Measurements from ENCODE around the gene CIART.

CIART gene

DNA sequence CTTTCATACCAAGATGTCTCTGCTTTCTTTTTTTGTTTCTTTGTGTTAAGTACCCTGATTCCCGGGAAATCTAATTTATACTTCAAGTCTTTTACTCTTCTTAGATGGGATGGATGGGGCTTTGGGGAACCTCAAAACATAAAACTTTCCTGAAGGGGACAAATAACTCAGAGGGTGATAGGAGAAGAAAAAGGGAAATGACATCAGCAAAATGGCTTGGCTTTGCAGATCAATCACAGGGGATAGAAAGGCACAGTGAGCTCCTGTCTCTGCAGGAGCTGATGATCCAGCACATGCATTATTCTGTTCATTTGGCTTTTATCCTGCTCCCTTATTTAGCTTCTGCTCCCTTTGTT lies 26.2 kb upstream of the CIART start:
- no peak overlapping the region for H3K4me3 ChIP-seq
- in situ Hi-C loops (cut with MboI; ENCODE audit: low sequenced_read_pairs) = no loop called here

DNA sequence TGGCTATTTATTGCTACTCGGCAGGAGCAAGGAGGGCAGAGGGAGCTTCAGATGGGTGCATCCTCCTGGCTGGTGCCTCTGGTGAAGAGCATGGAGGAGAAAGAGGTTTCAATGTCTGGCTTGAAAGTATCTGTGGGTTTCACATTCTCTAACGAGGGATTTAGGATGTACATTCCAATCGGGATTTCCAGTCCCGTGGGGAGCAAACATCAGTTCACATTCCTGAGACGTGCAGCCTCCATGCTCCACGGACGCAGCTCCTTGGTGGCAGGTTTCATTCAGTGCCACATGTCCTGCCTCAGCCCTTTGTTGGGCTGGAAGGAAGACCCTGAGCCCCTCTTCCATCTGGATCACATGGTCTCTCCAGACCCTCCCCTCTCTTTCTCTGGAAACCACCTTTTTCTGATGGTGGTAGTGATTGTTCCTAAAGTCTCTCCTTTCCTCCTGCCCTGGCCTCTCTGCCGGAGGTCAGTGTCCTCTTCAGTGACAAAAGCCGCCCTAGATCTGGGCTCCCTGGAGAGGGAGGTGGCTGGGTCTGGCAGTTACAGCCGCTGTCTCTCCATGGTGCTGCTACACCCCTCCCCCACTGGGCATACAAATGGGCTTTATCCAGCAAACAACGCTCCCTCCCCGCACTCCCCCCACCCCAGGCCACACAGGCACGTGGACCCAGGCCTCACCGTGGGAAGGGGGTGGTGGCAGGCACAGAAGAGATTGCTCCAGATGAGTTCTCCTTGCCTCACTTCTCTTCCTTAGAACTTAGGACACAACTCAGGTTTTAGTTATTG lies 25.6 kb upstream of the CIART start:
- peak; percentile 41 to 58 for DNase-seq (ENCODE audit: low spot score in 2 of 2)
- in situ Hi-C loops (cut with MboI; ENCODE audit: low sequenced_read_pairs) = no loop called here
- no peaks in the 10 kb centered on the region for H3K9me3 ChIP-seq
- H3K4me1 ChIP-seq = peaks cover 31% of the 10 kb centered on the region
- no peak overlapping the region for H3K4me3 ChIP-seq
- H3K27me3 ChIP-seq (ENCODE audit: low read depth) = no peaks in the 10 kb centered on the region
- no peaks in the 10 kb centered on the region for H3K36me3 ChIP-seq (replicated peaks)

More for the DNA sequence above, 26.2 kb upstream of the CIART start:
- Histone ChIP-seq H3K9me3 (no peaks in the 10 kb centered on the region), H3K4me1 (peaks cover 31% of the 10 kb centered on the region), H3K36me3 (replicated peaks) (no peaks in the 10 kb centered on the region), H3K27me3 (ENCODE audit: low read depth) (no peaks in the 10 kb centered on the region; the same call in 1 of the 2 replicates)
- no peak for DNase-seq (ENCODE audit: low spot score in 2 of 2)

DNA sequence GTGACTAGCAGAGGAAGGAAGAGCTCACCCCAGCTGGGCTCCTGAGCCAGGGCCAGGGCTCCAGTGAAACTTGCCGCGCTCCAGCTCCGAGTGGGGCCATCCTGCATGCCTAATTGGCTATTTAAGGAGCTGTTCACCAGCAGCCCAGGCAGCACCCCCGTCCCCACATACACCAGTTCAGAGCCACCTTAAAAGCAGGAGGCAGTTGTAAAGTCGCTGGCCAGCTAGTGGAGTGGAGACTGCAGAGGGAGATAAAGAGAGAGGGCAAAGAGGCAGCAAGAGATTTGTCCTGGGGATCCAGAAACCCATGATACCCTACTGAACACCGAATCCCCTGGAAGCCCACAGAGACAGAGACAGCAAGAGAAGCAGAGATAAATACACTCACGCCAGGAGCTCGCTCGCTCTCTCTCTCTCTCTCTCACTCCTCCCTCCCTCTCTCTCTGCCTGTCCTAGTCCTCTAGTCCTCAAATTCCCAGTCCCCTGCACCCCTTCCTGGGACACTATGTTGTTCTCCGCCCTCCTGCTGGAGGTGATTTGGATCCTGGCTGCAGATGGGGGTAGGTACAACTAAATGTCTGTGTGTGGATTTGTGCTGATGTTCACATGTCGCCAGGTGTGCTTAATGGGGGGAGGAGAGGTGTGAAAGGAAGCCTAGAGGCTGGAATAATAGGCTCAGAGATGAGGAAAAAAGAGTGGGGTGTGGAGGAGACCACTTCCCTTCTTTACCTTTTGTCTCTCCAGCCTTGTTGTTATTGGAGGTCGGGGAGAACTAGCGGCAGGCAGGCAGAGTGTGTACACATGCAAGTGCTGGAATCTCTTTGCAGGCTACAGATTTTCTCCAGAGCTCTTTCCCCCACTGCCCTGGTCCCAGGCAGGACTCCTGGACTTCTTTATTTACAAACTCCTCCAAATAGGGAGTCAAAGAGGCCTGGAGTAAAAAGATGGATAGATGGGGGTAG lies 24.4 kb upstream of the CIART start, which contains the start of gene CA14:
TSS of gene CA14 (plus strand) at position 151 of the 962 bp plus-strand sequence. CDS start at position 506, 355 bp downstream.
- in situ Hi-C loops (cut with MboI; ENCODE audit: low sequenced_read_pairs) = no loop called here
- DNase-seq (ENCODE audit: low spot score in 2 of 2) = no peak
- no peaks in the 10 kb centered on the region for H3K36me3 ChIP-seq (replicated peaks)
- H3K27me3 ChIP-seq (ENCODE audit: low read depth) = no peaks in the 10 kb centered on the region
- H3K4me1 ChIP-seq = peaks cover 31% of the 10 kb centered on the region
- no peaks in the 10 kb centered on the region for H3K9me3 ChIP-seq
- no peak within 1 kb of the TSS for H3K4me3 ChIP-seq

DNA sequence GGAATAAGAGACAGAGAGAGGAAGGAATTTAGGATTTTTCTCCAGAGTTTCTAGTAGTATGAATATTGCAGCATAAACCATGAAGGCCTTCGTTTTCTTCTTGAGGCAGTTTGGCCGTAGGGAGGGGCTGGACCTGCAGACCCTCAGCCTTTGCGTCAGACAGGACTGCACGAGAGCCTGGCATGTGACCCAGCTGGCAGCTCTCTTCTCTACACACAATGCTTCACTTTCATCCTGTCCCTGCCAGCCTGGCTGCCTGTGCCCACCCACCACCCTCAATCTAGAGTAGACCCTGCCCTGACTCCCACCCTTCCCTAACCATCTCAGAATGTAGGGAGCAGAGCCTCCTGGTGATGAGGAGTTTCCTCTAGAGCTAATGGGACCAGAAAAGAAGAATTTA lies 23.1 kb upstream of the CIART start:
- Histone ChIP-seq H3K4me1 (peaks cover 31% of the 10 kb centered on the region), H3K36me3 (replicated peaks) (no peaks in the 10 kb centered on the region), H3K9me3 (no peaks in the 10 kb centered on the region), H3K4me3 (no peak overlapping the region), H3K27me3 (ENCODE audit: low read depth) (no peaks in the 10 kb centered on the region)
- no peak for DNase-seq (ENCODE audit: low spot score in 2 of 2)
- in situ Hi-C loops (cut with MboI; ENCODE audit: low sequenced_read_pairs) = no loop called here

DNA sequence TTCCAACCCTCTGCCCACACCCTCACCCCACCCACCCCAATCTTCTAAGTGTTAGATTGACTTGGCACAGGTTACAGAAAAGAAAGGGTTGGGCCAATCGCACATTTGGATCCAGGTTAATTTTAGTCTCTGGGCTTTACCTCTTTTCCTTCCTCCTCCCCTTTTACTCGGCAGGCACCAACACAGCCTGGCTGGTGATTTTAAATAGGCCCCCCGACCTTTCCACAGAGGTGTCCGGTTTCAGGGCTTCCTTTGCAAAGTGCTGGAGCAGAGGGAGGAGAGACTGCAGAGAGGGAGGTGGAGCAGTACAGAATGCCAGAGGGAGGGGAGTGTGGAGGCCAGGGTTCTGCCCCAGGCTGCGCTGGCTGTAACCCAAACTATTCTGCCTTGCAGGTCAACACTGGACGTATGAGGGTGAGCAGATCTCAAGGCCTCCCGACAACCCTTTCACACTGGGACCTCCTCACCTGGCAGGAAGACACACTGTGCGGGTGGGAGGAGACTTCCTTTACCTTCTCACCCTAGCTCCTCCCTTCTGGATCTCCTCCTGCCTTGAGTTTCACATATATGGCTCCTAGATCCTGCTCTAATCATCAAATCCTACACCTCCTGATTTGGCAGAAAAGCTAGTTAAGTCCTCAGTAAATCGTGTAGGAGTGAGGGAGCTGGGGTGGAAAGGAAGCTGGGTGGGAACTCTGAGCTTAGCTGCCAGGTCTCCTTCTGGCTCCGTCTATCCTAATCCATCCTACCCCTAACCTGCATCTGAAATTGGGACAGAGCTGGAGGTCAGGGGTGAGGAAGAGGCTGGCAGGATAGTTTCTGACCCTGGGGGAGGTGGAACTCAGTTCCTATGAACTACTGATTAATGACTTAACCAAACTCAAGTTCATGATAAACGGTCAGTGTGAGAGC lies 22.3 kb upstream of the CIART start:
- H3K27me3 ChIP-seq (ENCODE audit: low read depth) = no peaks in the 10 kb centered on the region
- peaks cover 7% of the 10 kb centered on the region; the same call in 1 of the 2 replicates for H3K36me3 ChIP-seq (replicated peaks)
- in situ Hi-C loops (cut with MboI; ENCODE audit: low sequenced_read_pairs) = no loop called here
- DNase-seq (ENCODE audit: low spot score in 2 of 2) = peak; percentile 80 to 81
- H3K4me3 ChIP-seq = no peak overlapping the region
- no peaks in the 10 kb centered on the region for H3K9me3 ChIP-seq
- H3K4me1 ChIP-seq = peaks cover 31% of the 10 kb centered on the region

DNA sequence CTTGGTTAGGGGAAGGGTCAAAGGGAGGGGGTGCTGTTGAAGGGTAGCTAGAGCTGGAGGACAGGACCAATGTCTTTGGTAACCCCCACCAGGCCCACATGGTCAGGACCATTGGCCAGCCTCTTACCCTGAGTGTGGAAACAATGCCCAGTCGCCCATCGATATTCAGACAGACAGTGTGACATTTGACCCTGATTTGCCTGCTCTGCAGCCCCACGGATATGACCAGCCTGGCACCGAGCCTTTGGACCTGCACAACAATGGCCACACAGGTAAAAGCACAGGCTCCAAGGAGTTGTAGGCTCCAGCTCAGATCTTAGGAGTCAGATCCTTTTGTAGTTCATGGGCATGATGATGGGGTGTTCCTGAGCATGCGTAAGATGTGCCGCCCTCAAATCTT lies 21.0 kb upstream of the CIART start:
- in situ Hi-C loops (cut with MboI; ENCODE audit: low sequenced_read_pairs) = no loop called here
- no peaks in the 10 kb centered on the region for H3K9me3 ChIP-seq
- H3K36me3 ChIP-seq (replicated peaks) = peaks cover 16% of the 10 kb centered on the region
- DNase-seq (ENCODE audit: low spot score in 2 of 2) = no peak
- peaks cover 27% of the 10 kb centered on the region for H3K4me1 ChIP-seq
- H3K27me3 ChIP-seq (ENCODE audit: low read depth) = no peaks in the 10 kb centered on the region
- H3K4me3 ChIP-seq = no peak overlapping the region

DNA sequence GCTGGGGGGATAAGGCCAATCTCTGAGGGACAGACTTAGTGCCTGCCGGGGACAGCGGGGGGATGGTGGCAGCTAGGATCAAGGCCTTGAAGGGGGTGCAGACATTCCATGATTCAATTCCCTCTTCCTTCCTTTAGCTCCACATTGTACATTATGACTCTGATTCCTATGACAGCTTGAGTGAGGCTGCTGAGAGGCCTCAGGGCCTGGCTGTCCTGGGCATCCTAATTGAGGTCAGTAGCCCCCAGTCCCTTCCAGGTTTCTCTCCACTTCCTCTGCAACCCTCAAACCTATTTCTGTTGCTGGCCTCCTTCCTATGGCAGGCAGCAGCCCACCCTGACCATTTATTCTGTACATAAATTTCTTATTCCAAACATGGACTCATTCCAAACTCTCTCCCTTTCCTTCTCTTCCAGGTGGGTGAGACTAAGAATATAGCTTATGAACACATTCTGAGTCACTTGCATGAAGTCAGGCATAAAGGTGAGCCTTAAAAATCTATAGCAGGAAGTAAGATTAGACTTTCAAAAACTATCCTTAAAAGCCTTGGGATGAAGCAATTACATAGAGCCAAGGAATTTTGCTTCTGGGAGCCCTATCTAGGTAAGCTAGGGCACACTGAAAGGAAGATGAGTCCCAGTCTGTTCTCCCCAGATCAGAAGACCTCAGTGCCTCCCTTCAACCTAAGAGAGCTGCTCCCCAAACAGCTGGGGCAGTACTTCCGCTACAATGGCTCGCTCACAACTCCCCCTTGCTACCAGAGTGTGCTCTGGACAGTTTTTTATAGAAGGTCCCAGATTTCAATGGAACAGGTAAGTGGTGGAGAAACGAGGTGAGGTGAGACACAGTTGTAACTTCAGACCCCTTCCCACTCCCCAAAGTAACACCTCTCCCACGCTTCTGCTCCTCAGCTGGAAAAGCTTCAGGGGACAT lies 19.7 kb upstream of the CIART start:
- no peak overlapping the region for H3K4me3 ChIP-seq
- no peak for DNase-seq (ENCODE audit: low spot score in 2 of 2)
- H3K36me3 ChIP-seq (replicated peaks) = peaks cover 26% of the 10 kb centered on the region
- no peaks in the 10 kb centered on the region for H3K27me3 ChIP-seq (ENCODE audit: low read depth)
- no peaks in the 10 kb centered on the region for H3K9me3 ChIP-seq
- H3K4me1 ChIP-seq = peaks cover 15% of the 10 kb centered on the region
- in situ Hi-C loops (cut with MboI; ENCODE audit: low sequenced_read_pairs) = no loop called here

DNA sequence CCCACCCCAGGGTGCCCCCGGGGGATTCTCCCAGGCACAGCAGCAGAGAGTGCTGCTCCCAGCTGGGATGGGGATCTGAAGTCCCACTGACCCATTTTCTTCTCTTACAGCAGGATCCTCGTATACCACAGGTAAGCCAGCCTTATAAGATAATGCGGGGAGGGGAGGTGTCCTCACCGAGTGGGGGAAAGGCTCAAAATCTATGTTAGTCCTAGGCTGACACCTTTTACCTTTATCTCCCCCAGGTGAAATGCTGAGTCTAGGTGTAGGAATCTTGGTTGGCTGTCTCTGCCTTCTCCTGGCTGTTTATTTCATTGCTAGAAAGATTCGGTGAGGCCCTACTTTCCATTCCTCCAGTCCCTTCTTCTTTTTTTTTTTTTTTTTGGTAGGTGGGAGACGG lies 18.8 kb upstream of the CIART start:
- Histone ChIP-seq H3K36me3 (replicated peaks) (peaks cover 26% of the 10 kb centered on the region), H3K4me3 (no peak overlapping the region), H3K4me1 (peaks cover 11% of the 10 kb centered on the region), H3K9me3 (no peaks in the 10 kb centered on the region), H3K27me3 (ENCODE audit: low read depth) (no peaks in the 10 kb centered on the region)
- in situ Hi-C loops (cut with MboI; ENCODE audit: low sequenced_read_pairs) = no loop called here
- DNase-seq (ENCODE audit: low spot score in 2 of 2) = no peak

DNA sequence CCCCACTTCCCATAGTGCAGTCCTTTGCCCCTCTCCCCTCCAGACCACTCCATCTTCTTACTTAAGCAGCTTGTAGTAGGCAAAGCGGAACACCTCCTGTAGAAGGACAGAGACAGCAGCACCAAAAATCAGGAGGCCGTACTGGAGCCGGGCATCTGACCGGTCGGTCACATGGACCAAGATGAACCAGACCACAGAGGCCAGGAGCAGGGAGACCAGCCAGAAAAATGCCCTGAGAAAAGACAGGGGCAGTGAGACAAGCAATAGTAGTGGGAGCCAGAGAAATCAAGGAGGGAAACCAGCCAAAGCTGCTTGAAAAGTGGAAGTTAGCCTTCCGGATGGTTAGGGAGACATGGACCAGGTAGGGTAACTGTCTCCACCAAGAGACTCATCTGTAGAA lies 14.5 kb upstream of the CIART start:
- in situ Hi-C loops (cut with MboI; ENCODE audit: low sequenced_read_pairs) = no loop called here
- no peaks in the 10 kb centered on the region for H3K9me3 ChIP-seq
- peaks cover 3% of the 10 kb centered on the region for H3K4me1 ChIP-seq

DNA sequence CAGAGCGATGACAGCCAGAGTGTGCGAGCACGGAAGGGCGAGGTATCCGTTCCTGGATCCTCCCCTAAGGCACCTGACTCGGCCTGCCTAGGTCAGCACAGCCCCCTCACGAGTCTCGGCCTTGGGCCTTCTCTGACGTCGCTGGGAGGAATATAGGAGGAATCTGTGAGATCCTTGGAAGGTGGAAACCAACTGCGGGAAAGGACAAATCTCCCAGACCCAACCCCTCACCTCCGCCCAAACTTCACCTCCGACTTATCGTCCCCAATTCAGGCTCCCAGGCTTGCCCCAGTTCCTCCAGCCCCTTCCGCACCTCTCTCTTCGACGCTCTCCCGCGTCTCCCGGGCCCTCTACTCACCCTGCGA lies 14.0 kb upstream of the CIART start:
- H3K27me3 ChIP-seq (ENCODE audit: low read depth) = no peaks in the 10 kb centered on the region
- H3K4me3 ChIP-seq = peak overlapping the region; percentile 80
- H3K36me3 ChIP-seq (replicated peaks) = peaks cover 26% of the 10 kb centered on the region
- no peak for DNase-seq (ENCODE audit: low spot score in 2 of 2)
- H3K4me1 ChIP-seq = peaks cover 3% of the 10 kb centered on the region
- H3K9me3 ChIP-seq = no peaks in the 10 kb centered on the region
- in situ Hi-C loops (cut with MboI; ENCODE audit: low sequenced_read_pairs) = no loop called here

More for the DNA sequence above, 14.5 kb upstream of the CIART start:
- no peaks in the 10 kb centered on the region for H3K27me3 ChIP-seq (ENCODE audit: low read depth)
- peaks cover 26% of the 10 kb centered on the region for H3K36me3 ChIP-seq (replicated peaks)
- peak overlapping the region; percentile 80 for H3K4me3 ChIP-seq
- DNase-seq (ENCODE audit: low spot score in 2 of 2) = no peak

DNA sequence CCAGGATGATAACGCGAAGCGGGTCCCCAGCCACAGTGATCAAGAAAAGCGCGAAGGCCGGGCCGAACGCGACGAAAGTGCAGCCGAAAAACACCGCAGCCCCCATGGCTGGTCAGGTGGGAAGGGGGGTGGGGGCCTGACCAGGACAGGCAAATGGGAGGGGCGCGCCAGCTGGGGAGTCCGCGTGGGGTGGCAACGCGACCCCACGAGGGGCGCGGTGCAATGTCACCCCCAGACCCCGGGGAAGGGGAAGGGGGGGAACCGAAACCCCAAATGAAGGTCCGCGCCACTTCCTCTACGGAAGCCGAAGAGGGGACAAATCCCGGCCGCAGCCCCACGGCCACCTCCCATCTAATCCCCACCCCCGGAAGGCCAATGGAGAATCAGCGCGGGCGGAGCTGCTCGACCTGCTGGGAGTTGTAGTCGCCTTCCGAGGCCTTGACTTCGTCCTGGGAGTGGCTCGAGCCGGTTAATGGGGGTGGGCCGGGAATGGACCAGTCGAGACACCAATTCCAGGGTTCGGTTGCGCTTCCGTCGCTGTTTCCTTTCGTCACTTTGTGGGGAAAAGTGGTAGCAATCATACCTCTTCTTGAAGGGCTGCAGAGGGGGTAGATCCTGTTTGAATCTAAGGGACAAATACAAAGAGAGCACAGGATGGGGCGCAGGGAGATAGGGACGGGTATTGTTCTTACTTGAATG lies 13.5 kb upstream of the CIART start, which contains the start of gene APH1A:
TSS of gene APH1A (minus strand) at position 312 of the 699 bp plus-strand sequence. CDS start at position 106, 206 bp downstream.
- in situ Hi-C loops (cut with MboI; ENCODE audit: low sequenced_read_pairs) = no loop called here
- peaks cover 3% of the 10 kb centered on the region for H3K4me1 ChIP-seq

DNA sequence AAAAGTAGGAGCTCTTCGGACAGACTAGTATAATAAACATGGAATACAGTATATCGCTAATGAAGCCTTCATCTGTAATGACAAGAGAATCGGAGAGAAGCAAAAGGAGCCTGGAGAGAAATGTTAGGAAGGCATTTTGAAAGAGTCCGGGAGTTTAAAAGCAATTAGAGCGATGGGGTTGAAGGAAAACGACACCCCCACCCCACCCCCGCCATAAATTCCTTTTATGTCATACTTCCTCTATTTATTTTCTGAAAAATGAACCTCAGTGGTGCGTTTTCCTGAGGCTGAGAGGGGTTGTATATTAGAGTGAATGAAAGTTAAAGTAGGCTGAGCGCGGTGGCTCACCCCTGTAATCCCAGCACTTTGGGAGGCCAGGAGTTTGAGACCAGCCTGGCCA lies 12.9 kb upstream of the CIART start:
- peak overlapping the region; percentile 80 for H3K4me3 ChIP-seq
- in situ Hi-C loops (cut with MboI; ENCODE audit: low sequenced_read_pairs) = no loop called here
- H3K9me3 ChIP-seq = no peaks in the 10 kb centered on the region
- H3K36me3 ChIP-seq (replicated peaks) = peaks cover 24% of the 10 kb centered on the region
- peaks cover 3% of the 10 kb centered on the region for H3K4me1 ChIP-seq
- no peak for DNase-seq (ENCODE audit: low spot score in 2 of 2)
- no peaks in the 10 kb centered on the region for H3K27me3 ChIP-seq (ENCODE audit: low read depth)

More for the DNA sequence above, 13.5 kb upstream of the CIART start, which contains the start of gene APH1A:
- no peaks in the 10 kb centered on the region for H3K9me3 ChIP-seq
- peak; percentile 92 to 98 for DNase-seq (ENCODE audit: low spot score in 2 of 2)
- H3K36me3 ChIP-seq (replicated peaks) = peaks cover 26% of the 10 kb centered on the region
- peak within 1 kb of the TSS; percentile 80 for H3K4me3 ChIP-seq
- no peaks in the 10 kb centered on the region for H3K27me3 ChIP-seq (ENCODE audit: low read depth)

Measured in HAP-1 (cell line).